ENCODE data around the gene ASAP3.

The ASAP3 gene

DNA sequence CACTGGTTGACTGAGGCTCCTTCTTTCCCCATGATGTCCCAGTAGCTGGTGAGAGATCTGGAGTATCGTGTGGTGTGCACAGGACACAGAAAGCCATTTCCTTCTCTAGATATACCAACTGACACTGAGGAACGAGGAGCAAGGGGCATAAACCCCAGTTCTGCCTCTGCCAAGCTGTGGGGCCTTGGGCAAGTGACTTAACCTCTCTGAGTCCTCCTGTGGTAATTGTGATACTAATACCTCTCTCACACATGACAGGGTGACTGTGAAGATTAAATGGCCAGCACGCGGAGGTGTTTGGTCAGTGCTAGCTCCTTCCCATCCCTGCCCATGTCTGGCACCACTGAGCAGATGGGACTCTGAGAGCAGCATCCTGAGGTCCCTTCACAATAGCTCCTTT is 33.1 kb downstream of the ASAP3 start:
- no peak for DNase-seq (ENCODE audit: low read depth in 2 of 3, low spot score in 1 of 3)

DNA sequence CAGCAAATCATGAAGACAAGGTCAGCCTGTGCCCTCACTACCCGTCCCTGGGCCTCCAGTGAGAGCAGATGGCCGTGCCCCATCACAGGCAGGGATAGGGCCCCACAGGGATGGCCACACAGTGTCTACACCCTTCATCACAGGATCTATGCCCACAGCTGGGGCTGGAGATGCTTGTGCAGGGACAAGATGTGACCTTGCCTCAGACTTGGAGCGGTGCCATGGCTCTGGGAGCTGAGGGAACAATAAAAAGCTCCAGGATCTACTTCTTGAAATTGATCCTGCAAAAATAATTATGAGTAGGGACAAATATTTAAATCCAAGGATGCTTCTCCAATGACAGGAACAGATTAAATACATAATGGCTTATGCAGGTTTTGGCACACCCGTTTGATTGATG is 34.0 kb downstream of the ASAP3 start:
- DNase-seq (ENCODE audit: low read depth in 2 of 3, low spot score in 1 of 3) = no peak

DNA sequence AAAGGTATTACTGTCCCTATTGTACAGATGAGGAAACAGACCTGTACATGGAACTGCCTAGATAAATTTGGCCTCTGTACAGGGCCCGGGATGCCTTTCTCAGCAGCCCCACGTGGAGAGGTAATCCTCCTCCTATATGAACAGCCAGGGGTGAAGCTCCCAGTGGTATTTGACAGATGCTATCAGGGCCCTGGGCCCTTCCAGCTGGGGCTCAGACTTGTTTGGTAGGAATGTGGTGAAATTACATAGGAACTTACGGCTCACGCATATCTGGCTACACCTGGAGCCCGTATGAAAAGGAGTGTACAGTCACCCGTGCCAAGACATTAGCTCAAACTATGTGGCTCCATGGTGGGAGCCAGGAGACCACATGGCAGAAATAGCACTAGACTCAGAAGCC is 34.7 kb downstream of the ASAP3 start:
- DNase-seq (ENCODE audit: low read depth in 2 of 3, low spot score in 1 of 3) = no peak

DNA sequence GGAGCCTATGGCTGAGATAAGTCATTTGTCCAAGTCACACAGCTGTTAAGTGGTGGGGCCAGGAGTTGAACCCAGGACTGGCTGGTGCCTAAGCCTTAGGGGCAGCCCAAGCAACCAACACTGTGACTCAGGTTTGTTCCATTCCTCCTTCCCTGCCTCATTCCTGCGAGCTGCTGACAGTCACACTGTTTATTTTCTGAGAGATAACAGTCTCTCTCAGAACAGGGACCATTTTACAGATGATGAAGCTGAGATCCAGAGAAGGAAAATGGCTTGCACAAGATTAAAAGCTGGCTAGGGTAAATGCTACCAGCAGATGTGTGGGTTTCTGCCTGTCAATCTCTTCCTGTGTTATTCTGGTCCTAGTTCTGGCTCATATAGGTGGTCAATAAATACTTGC is 35.1 kb downstream of the ASAP3 start:
- no peak for DNase-seq (ENCODE audit: low read depth in 2 of 3, low spot score in 1 of 3)

DNA sequence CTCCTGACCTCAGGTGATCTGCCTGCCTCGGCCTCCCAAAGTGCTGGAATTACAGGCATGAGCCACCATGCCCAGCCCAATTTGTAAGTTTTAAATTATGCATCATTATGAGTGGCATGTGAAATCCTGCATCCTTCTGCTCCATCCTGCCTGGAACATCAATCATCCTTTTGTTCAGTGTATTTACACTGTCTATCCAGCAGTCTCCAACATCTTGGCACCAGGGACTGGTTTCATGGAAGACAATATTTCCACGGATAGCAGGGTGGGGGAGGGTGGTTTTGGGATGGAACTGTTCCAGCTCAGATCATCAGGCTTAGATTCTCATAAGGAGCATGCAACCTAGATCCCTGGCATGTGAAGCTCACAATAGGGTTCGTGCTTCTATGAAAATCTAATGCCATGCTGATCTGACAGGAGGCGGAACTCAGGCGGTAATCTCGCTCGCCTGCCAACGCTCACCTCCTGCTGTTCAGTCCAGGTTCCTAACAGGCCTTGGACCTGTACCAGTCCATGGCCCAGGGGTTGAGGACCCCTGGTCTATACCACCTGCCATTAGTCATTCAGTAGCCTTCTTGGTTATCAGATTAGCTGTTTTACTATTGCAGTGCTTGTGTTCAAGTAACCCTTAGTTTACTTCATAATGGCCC is 37.2 kb downstream of the ASAP3 start:
- DNase-seq (ENCODE audit: low read depth in 2 of 3, low spot score in 1 of 3) = no peak

DNA sequence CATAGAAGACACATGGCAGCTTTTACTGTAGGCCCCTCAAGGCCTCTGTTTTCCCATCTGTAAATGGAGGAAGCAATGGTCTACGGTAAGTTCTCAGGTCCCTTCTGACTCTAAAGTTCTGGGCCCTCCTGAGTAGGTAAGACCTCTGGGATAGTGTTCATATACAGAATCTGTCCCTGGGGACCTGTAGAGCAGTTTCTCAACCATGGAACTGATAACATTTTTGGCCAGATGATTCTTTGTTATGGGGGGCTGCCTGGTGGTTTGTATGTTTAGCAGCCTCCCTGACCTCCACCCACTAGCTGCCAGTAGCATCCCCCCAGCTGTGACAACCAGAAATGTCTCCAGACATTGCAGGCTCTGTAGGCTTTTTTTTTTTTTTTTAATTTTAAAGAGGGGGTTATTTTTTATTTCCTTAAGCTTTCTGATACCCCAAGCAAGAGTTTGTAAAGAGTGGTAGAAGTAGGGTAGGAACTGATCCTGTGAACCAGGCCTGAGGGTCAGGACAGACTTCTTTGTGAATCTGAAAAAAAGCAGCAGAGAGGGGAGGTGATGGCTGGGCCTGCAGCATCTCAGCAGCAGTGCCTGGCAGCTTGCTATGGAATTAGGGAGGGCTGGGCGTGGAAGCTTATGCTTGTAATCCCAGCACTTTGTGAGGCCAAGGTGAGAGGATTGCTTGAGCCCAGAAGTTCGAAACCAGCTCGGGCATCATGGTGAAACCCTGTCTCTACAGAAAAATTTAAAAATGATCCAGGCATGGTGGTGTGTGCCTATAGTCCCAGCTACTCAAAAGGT is 39.2 kb downstream of the ASAP3 start:
- no peak for DNase-seq (ENCODE audit: low read depth in 2 of 3, low spot score in 1 of 3)

DNA sequence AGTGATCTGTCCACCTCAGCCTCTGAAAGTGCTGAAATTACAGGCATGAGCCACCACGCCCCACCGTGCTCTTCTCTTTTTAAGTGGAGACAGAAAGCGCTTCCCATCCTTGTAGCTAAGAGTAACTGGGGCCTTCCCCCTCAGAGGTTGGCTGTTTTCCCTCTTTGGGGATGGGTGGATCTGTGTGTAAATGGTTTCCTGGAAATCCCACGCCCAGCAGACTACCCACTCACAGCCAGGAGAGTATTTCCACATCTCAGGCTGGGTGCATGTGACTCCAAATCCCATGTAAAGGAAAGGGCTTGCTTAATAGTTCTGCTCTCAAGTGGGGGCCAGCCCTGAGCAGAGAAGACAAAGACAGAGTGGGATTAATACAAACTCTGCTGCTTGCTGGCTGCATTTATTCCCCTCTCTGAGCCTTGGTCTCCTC is 39.9 kb downstream of the ASAP3 start:
- no peak for DNase-seq (ENCODE audit: low read depth in 2 of 3, low spot score in 1 of 3)

DNA sequence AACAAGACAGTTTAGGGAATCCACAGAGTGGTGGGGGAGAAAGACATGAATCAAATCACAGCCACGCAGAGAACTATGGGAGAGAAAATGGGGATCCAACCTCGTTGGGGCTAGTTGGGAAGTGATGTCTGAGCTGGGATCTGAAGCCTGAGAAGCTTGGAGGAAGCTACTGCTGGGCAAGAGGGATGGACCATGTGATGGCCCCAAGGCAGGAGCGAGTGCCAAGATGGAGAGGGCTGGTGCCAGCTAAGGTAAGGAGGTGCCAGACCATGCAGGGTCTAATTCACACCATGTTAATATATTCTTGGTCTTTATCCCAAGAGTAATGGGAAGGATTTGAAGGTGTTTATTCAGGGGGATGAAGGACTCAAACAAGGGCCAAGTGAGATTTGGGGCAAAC is 41.2 kb downstream of the ASAP3 start:
- DNase-seq (ENCODE audit: low read depth in 2 of 3, low spot score in 1 of 3) = no peak

DNA sequence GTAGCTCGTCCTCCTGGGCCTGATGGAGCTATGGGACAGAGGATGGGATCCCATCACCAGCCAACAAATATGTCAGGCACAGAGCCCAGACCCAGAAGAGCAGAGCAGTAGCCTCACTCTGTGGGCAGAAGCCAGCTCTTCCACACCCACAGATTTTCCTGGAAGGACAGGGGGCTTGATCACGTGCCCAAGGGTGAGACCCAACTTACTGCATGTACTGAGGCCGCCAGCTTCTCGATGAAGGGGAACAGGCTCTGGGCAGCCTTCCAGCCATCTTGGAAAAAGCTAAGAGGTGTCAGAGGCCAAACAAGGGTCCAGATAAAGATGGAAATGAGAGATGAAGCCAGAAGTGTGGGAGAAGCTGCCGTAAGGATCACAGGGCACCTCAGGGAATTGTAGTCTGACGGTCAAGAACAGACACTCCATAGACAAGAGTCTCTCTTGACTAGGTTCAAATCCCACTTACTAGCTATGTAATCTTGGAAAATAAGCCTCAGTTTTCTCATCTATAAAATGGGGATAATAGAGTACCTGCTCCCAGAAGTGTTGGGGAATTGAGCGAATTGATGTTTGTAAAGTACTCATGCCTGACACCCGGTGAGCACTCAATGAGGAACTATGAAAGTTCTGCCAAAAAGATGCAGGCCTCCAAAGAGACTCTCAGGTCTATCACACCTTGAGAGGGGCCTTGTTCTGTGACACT is 42.4 kb downstream of the ASAP3 start:
- no peak for DNase-seq (ENCODE audit: low read depth in 2 of 3, low spot score in 1 of 3)

DNA sequence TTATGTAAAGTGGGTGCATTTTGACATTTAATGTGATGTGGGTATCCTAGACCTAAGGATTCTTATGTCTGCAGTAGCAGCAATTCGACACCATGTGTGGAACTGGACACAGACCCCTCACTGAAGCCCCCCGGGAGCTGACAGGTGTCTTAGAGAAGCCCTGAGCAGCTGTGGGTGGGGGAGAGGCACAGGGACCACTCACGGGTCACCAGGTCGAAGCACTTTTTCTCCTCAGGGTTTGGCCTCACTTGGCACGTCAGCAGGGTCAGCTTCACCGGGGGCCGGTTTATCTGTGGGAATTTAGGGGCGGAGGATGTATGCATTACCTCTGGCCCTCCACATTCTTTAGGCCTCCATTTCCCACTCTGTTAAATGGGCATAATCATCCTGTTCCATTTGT is 45.4 kb downstream of the ASAP3 start:
- no peak for DNase-seq (ENCODE audit: low read depth in 2 of 3, low spot score in 1 of 3)

DNA sequence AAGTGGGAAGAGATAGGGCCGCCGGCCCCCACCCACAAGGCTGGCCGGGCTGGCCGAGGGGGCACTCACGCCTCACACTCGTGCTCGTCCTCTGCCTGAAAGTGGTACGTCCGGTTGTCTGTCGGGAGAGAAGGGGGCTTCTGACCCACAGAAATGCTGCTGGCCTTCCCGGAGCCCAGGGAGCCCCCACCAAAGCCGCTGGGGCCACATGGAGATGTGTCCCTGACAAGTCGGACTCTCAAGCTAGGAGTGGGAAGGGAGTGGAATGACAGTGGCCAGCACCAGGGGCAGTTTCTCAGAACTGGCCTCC is 46.7 kb downstream of the ASAP3 start:
- DNase-seq (ENCODE audit: low read depth in 2 of 3, low spot score in 1 of 3) = no peak

DNA sequence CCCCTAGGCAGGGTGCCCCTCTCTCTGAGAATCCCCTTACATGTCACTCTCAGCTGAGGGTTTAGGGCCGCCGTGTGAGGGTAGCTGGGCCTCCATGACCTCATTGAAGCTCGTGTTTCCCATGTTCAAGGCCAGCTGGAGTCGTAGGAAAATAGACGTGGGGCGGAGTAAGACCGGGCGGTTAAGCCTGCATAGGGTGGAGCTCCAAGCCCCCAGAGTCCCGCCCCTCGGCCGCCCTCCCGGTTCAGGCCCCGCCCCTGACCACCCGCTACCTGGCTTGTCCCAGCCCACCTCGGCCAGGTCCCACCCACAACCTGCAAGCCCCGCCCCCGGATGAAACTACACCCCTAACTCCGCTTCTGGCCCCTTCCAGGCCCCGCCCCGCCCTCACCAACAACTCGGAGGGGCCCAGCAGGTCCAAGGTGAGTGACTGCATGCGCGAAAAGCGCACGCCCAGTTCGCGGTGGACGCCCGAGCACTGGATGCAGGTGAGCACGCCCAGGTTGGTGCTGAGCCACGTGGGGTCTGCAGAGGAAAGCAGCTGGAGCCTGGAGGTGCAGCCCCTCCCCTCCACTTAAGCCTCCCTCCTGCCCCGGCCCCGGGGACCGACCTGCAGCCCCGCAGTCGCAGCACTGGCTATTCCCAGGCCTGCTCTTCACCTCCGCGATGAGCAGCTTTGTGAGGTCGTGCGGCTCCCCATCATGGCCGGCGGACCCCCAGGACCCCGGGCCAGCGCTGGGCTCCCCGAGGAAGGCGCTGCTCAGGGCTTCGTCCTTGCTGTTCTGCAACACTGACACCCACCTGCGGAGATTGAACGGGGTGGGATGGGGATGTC is 47.2 kb downstream of the ASAP3 start:
- no peak for DNase-seq (ENCODE audit: low read depth in 2 of 3, low spot score in 1 of 3)

DNA sequence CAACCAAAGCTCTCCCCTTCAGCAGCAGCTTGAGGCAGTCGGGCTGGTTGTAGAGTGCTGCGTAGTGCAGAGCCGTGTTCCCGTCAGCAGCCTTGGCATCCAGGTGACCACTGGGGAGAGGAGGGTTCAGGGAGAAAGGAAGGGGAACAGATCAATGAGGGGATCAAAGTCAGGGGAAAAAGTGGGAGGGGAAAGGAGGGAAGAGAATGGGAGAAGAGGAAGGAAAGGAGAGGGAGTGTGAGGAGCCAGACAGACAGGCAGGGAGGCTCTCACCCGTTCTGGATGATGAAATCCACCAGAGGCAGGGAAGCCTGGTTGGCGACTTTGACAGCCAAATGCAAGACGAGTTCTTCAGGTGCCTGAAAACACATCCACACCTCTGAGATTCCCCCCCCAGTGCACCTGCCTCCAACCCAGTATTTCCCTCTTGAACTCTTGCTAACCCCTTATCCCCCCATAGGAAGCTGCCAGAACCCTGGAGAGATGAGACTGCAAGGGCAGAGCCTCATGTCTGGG is 49.7 kb downstream of the ASAP3 start:
- DNase-seq (ENCODE audit: low read depth in 2 of 3, low spot score in 1 of 3) = no peak

DNA sequence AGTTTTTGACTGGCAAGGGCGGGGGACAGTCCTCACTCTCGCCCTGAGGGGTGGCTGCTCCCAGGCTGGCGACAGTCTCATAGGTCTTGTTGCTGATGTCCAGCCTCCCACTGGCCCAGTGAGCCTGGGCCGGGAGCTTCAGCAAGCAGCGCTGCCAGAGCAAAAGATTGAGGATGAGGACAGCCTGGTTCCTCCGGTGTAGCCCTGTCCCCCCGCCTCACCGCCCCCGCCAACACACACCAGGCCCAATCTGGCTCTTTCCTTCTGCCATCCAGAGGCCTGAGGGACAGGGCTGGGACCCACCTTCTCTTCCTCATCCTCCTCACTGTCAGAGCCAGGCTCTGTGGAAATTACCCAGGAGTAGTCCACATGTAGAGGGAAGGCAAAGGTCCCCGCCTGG is 50.9 kb downstream of the ASAP3 start:
- no peak for DNase-seq (ENCODE audit: low read depth in 2 of 3, low spot score in 1 of 3)

DNA sequence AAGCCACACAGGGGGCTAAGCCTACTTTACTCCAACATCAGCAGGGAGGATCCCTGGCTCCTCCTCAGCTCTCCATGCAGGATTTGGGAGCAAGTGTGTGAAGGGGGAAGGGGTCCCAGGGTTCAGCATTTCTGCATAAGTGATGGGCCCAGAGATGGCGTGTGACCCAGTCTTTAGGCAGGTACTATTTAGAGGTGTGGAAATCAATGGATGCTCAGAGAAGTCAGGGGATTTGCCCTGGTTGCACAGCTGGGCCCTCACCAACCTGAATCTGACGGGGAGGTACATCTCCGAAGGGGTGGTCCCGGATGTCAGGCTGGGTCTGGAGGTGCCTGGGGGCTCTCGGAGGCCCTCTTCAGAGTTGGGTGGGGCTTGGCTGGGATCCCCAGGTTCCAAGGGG is 52.5 kb downstream of the ASAP3 start:
- DNase-seq (ENCODE audit: low read depth in 2 of 3, low spot score in 1 of 3) = no peak

DNA sequence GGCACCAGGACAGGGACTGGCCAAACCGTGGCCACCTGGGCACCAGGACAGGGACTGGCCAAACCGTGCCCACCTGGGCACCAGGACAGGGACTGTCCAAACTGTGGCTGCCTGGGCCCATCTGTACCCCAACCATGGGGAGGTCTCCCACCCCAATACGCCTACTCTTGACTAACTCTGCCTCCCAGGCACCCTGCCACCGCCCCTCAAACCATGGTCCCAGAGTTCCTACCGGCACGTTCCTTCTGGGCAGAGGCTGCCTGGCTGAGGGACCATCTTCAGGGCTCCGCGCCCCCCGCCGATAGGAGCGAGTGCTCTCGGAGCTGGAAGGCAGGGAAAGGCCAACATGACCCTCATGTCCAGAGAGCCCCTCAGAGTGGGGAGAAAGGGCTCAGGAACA is 53.2 kb downstream of the ASAP3 start:
- DNase-seq (ENCODE audit: low read depth in 2 of 3, low spot score in 1 of 3) = no peak

DNA sequence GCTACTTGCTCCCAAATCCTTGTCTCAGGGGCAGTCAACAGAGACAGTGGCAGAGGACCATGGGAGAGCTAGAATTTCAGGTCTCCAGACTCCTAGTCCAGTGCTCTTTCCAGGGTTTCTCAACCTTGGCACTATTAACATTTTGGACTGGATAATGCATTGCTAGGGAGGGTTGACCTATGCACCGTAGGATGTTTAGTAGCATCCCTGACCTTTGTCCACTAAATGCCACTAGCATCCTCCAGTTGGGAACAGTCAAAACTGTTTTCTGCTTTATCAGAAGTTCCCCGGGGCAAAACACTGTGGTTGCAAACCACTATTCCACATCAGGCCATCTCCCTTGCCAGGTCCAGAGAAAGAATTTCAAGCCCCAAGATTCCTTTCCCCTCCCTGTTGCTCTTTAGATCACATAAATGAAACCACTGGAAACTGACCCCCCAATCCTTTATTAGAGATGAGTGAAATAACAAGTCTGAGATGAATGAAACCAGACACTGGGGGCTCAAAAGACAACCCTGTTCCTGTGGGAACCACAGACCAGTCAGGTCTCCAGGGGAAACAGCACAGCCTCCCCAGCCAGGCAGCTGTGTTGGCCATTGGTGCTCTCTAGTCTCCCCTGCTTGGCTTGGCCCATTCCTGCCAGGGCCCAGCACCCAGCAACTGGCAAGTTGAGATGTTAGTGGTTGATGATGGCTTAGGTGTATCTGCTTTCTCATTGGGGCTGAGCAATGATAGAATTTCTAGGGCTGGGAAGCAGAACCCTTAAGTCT is 55.7 kb downstream of the ASAP3 start:
- no peak for DNase-seq (ENCODE audit: low read depth in 2 of 3, low spot score in 1 of 3)

DNA sequence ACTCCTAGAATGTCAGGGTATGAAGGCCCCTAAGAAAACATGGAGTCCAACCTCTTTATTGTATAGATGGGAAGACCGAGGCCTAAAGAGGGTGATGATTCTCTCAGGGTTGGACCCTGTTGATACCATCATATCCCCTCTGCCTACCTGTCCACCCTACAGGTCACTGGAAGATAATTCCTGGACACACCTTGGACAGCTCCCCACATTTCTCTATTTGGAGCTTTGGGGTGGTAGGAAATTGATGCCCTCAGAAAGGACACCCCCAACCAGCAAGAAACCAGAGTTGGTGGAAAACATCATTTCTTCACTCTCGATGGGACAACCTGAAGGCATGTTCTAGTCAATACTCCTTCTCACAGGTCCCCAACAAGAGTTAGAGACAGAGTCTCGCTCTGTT is 56.4 kb downstream of the ASAP3 start:
- DNase-seq (ENCODE audit: low read depth in 2 of 3, low spot score in 1 of 3) = no peak

DNA sequence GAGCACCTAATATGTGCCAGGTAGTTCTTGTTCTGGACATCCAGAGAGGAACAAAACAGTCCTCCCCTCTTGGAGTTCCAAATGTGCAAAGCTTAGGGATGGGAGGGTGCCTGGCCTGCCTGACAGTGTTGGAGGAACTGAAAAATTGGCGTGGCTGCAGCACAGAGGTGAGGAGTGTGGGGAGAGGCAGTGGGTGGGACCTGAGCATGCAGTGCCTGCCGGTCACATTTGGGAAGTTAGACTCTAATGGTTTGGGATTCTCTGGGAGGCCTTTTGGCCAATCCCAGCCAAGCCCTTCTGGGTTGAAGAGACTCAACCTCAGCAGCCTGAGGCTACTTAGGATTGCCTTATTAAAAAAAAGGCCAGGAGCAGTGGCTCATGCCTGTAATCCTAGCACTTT is 57.2 kb downstream of the ASAP3 start:
- no peak for DNase-seq (ENCODE audit: low read depth in 2 of 3, low spot score in 1 of 3)

DNA sequence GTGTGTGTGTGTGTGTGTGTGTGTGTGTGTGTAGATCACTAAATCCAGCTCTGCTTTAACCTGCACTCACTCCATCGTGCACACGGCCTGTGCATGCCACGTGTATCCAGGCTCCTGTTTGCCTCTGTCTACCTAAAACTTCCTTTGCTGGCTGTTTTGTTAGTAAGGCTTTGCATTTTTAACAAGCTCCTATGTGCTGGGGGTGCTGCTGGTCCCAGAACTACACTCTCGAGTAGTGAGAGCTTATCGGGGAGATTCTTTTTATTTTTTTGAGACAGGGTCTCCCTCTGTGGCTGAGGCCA is 58.8 kb downstream of the ASAP3 start:
- DNase-seq (ENCODE audit: low read depth in 2 of 3, low spot score in 1 of 3) = no peak
